ENCODE data around the gene CFAP77. TPM values are rescaled to one million over a fixed set of nuclear protein-coding genes. Genes with fewer than 3 reads are reported as not detected.
A peak's percentile ranks its signal among the peaks of the same experiment; 100 is the strongest.
"Not testable (repeated sequence)": the region's sequence is repeated elsewhere in the genome, so short reads cannot be mapped to it uniquely, and the experiment has no call there.

CFAP77 gene
- not detected in 2 replicates for total RNA-seq (2014; rRNA removed; shearing (Covaris generic))

GRCh38 chr9:132409828-132410528 lies at the start of gene CFAP77:
TSS of gene CFAP77 (plus strand) at chr9:132410211. CDS start at chr9:132410272, 61 bp downstream.
- DNase-seq (ENCODE audit: low read depth) = peak; percentile 58

GRCh38 chr9:132364068-132364467 lies 45.9 kb upstream of the CFAP77 start:
- DNase-seq (ENCODE audit: low read depth) = no peak

- DNase-seq (ENCODE audit: low read depth) = no peak
Measured at GRCh38 chr9:132365986-132366385, 44.0 kb upstream of the CFAP77 start.

- no peak for DNase-seq (ENCODE audit: low read depth)
Measured at GRCh38 chr9:132366481-132366880, 43.5 kb upstream of the CFAP77 start.

DNA sequence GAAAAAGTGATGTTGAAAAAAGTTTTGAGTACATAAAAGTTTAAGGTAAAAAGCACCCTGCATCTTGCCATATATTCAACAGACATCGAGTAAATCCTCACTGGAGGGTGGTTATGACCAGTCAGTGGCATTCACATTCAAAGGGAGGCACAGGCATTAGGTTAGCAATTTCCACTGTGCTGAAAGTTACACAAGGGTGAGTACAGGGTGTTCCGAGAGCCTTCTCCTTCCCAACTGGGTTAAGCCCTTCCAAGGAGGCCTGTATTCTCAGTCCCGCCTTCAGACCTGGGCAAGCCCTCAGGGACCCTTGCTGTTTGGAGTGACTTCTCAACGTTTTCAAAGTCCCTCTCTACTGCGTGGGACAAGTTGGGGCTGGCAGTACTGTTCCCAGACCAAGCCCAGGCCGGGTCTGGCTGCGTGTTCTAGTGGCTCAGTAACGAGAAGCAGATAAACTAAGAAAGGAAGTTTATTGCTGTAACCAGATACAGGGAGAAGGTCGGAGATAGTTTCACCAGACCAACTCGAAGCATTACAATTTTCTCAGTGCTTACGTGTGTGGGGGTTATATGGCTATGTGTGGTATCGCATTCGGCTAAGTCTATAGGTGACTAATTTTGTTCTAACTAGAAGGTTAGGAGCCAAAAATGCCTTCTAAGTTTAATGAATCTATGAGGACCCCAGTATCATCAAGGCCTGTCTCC lies 42.2 kb upstream of the CFAP77 start:
- no peak for DNase-seq (ENCODE audit: low read depth)

- no peak for DNase-seq (ENCODE audit: low read depth)
Measured at GRCh38 chr9:132369421-132369820, 40.6 kb upstream of the CFAP77 start.

- no peak for DNase-seq (ENCODE audit: low read depth)
Measured at GRCh38 chr9:132370592-132370991, 39.4 kb upstream of the CFAP77 start.

GRCh38 chr9:132372177-132373095 lies 37.6 kb upstream of the CFAP77 start:
- DNase-seq (ENCODE audit: low read depth) = peak; percentile 69

DNA sequence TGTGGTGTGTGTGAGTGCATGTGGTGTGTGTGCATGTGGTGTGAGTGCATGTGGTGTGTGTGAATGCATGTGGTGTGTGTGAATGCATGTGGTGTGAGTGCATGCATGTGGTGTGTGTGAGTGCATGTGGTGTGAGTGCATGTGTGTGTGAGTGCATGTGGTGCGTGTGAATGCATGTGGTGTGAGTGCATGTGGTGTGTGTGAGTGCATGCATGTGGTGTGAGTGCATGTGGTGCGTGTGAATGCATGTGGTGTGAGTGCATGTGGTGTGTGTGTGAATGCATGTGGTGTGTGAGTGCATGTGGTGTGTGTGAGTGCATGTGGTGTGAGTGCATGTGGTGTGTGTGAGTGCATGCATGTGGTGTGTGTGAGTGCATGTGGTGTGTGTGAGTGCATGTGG lies 32.2 kb upstream of the CFAP77 start:
- DNase-seq (ENCODE audit: low read depth) = not testable (repeated sequence)

GRCh38 chr9:132378416-132378815 lies 31.6 kb upstream of the CFAP77 start:
- DNase-seq (ENCODE audit: low read depth) = not testable (repeated sequence)

DNA sequence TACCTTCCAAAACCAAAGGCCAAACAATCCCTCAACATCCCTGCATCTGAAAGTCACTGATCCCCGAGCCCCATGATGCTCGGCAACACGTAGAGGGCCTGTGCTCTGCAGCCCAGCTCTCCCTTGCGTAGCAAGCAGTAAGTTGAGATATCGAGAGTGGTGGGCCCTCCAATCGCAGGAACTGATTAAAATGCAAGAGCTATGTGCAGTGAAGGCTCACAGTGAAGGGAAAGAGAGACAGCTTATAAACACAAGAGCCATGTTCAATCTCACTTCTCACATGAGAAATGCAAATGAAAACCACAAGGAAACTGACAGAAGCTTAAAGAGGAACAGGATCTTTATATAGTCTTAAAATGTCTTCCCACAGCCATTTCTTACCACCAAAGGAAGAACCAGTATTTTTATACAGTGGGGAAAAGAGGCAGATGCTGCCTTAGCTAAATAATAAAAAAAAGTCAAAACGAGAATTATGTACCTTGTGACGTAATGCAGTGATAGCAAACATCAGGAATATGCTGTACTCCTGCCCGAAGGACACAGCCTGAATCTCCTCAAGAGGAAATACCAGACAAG lies 28.0 kb upstream of the CFAP77 start:
- no peak for DNase-seq (ENCODE audit: low read depth)

- no peak for DNase-seq (ENCODE audit: low read depth)
Measured at GRCh38 chr9:132383462-132383883, 26.5 kb upstream of the CFAP77 start.

DNA sequence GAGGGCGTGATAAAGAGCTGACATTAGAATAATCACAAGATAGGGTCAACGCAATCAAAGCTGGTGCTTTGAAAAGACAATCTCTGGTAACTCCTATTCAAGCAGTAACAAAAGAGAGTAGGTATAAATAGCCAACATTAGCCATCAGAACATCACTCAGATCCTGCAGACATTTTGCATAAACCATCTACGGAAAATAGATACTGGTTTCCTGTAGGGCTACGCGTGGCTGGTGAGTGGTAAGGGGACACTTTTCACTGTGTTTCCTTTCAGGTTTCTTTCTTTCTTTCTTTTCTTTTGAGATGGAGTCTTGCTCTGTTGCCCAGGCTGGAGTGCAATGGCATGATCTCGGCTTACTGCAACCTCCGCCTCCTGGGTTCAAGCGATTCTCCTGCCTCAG lies 25.6 kb upstream of the CFAP77 start:
- DNase-seq (ENCODE audit: low read depth) = no peak

- DNase-seq (ENCODE audit: low read depth) = no peak
Measured at GRCh38 chr9:132387133-132387532, 22.9 kb upstream of the CFAP77 start.

DNA sequence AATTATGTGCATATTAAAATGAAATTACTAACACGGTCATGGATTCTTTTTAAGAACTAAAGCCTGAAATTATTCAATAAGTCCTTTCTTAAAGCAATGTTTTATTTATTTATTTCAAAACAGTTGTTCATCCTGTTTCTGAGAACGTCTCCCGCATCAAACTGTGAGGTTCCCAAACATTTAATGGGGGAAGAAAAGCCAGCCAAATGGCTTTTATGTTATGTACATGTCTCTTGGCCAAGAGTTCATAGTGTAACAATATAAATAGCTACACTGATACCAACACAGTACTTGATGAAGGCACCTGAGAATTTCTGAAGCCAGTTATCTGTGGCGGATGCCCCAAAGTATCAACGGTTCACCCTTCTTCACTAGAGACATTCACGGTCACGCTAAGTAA lies 19.0 kb upstream of the CFAP77 start:
- no peak for DNase-seq (ENCODE audit: low read depth)

GRCh38 chr9:132391449-132391848 lies 18.6 kb upstream of the CFAP77 start:
- DNase-seq (ENCODE audit: low read depth) = no peak

- DNase-seq (ENCODE audit: low read depth) = no peak
Measured at GRCh38 chr9:132395560-132395959, 14.5 kb upstream of the CFAP77 start.

GRCh38 chr9:132401824-132402223 lies 8.2 kb upstream of the CFAP77 start:
- no peak for DNase-seq (ENCODE audit: low read depth)

DNA sequence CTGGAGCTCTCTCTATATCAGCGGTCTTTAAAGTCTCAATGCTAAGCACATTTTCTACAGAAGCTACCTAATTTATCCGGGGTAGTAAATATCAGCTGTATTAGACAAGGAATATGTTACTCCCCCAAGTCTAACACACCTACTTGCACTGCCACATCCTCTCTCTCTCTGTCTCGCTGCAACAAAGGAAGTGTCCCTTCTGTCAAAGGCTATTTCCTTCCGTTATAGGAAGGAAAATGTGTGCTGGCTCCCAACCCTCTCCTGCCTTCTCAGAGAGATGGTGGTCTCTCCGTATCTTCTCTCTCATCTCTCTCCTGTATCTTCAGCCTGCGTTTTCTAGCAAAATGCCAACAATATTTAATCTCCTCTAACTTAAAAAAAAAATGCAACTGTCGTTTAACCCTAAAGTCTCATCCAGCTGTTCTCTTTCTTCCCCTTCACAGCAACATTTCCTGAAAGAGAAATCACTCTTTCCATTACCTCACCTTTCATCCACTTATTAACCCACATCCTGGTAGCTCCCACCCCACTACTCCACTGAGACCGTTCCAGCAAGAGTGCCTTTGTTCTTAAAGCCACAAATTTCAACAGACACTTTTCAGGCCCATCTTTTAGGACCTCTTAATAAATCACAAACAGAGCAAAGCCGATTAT lies 5.7 kb upstream of the CFAP77 start:
- DNase-seq (ENCODE audit: low read depth) = no peak

DNA sequence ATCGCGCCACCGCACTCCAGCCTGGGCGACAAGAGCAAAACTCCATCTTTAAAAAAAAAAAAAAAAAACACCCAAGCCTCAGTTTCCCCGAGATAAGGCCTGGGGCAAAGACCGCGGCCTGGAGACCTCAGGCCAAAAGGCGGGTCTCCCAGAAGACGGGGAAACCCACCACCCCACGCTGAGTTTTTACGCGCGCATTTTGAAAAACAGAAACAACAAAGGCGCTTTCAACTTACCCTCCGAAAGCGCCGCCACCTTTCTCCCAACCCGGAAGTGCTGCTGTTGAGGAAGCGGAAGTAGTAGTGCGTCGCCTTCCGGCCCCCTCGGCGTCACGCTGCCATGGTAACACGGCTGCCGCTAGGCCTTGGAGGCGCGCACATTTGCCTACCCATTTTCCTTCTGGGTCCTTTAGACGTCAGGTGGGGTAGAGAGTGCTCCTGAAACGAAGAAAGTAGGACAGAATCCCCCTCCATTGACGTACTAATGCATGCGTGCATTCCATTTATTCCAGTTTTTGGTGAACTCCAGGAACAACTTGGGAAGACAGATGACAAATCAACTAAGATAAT lies 3.4 kb upstream of the CFAP77 start, which contains the start of gene TTF1:
Gene TTF1 (minus strand): TSS at position 287 of the 569 bp plus-strand sequence. CDS start 4,019 bp downstream, outside the sequence.
- peak; percentile 97 for DNase-seq (ENCODE audit: low read depth)

- no peak for DNase-seq (ENCODE audit: low read depth)
Measured at GRCh38 chr9:132407196-132407595, 2.8 kb upstream of the CFAP77 start.
